ENCODE results near the gene BRD3OS. TPM values are rescaled to one million over a fixed set of nuclear protein-coding genes. Genes with fewer than 3 reads are reported as not detected.
"Not testable (repeated sequence)": the region's sequence is repeated elsewhere in the genome, so short reads cannot be mapped to it uniquely, and the experiment has no call there.

The BRD3OS gene
- total RNA-seq, 2 experiments from 2014 or later, result 13.7 to 21.6 TPM

DNA sequence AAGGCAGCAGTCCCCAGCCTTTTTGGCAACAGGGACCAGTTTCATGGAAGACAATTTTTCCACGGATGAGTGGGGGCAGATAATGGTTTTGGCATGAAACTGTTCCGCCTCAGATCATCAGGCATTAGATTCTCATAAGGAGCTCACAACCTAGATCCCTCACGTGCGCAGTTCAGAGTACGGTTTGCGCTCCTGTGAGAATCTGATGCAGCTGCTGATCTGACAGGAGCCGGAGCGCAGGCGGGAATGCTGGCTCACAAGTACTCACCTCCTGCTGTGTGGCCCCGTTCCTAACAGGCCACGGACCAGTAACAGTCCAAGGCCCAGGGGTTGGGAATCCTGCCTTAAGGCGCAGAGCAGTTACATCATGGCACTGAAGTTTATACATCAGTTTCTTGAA is 45.9 kb downstream of the BRD3OS start:
- TF ChIP-seq, protein P1, sequence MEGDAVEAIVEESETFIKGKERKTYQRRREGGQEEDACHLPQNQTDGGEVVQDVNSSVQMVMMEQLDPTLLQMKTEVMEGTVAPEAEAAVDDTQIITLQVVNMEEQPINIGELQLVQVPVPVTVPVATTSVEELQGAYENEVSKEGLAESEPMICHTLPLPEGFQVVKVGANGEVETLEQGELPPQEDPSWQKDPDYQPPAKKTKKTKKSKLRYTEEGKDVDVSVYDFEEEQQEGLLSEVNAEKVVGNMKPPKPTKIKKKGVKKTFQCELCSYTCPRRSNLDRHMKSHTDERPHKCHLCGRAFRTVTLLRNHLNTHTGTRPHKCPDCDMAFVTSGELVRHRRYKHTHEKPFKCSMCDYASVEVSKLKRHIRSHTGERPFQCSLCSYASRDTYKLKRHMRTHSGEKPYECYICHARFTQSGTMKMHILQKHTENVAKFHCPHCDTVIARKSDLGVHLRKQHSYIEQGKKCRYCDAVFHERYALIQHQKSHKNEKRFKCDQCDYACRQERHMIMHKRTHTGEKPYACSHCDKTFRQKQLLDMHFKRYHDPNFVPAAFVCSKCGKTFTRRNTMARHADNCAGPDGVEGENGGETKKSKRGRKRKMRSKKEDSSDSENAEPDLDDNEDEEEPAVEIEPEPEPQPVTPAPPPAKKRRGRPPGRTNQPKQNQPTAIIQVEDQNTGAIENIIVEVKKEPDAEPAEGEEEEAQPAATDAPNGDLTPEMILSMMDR (conservative IDR thresholded peaks at IDR 0.05; ENCODE audit: low read length), result no peak
- TF ChIP-seq EZH2phosphoT487 (IDR thresholded peaks at IDR 0.05; ENCODE audit: borderline replicate concordance, low read depth, low read length), result no peak
- POLR2A ChIA-PET, result no interaction called here
- H3K27ac ChIP-seq (ENCODE audit: low read depth, low read length, poor library complexity, severe bottlenecking), result no peak overlapping the region

GRCh38 chr9:134072683-134073082 is 47.4 kb downstream of the BRD3OS start:
- H2AFZ ChIP-seq (ENCODE audit: low read length); DNase-seq (ENCODE audit: low spot score); intact Hi-C loops (cut with micrococcal nuclease; ENCODE audit: unreplicated experiment); H4K20me1 ChIP-seq (ENCODE audit: insufficient read depth, low read length); H3K36me3 ChIP-seq (ENCODE audit: insufficient read depth, low read length); H3K4me3 ChIP-seq (ENCODE audit: low read depth, low read length, poor library complexity, severe bottlenecking); BruUV-seq (replicated peaks); CTCF ChIA-PET (ENCODE audit: unreplicated experiment); H3K9me3 ChIP-seq (ENCODE audit: low read length); H3K4me2 ChIP-seq (ENCODE audit: low read length); H3K4me1 ChIP-seq (ENCODE audit: insufficient read depth, low read length, poor library complexity, severe bottlenecking); H3K27ac ChIP-seq (ENCODE audit: low read depth, low read length, poor library complexity, severe bottlenecking); POLR2A ChIA-PET; H3K9me2 ChIP-seq (ENCODE audit: insufficient read depth, low read length); H3K79me2 ChIP-seq (ENCODE audit: insufficient read depth, low read depth, low read length): not testable (repeated sequence)

More for the DNA sequence above, 45.9 kb downstream of the BRD3OS start:
- no TSS peak for BruUV-seq (replicated peaks)
- DNase-seq (ENCODE audit: low spot score), result no peak
- CTCF ChIA-PET (ENCODE audit: unreplicated experiment), result no interaction called here
- Histone ChIP-seq H3K4me2 (ENCODE audit: low read length) (no peak overlapping the region), H3K36me3 (ENCODE audit: insufficient read depth, low read length) (no peaks in the 10 kb centered on the region), H3K9me2 (ENCODE audit: insufficient read depth, low read length) (no peaks in the 10 kb centered on the region), H3K4me3 (ENCODE audit: low read depth, low read length, poor library complexity, severe bottlenecking) (no peak overlapping the region), H2AFZ (ENCODE audit: low read length) (no peak overlapping the region), H3K4me1 (ENCODE audit: insufficient read depth, low read length, poor library complexity, severe bottlenecking) (peaks cover 12% of the 10 kb centered on the region), H4K20me1 (ENCODE audit: insufficient read depth, low read length) (peaks cover 6% of the 10 kb centered on the region; the same call in 1 of the 2 replicates), H3K79me2 (ENCODE audit: insufficient read depth, low read depth, low read length) (no peaks in the 10 kb centered on the region), H3K9me3 (ENCODE audit: low read length) (no peaks in the 10 kb centered on the region)
- intact Hi-C loops (cut with micrococcal nuclease; ENCODE audit: unreplicated experiment), result no loop called here

GRCh38 chr9:134073500-134073899 is 48.2 kb downstream of the BRD3OS start:
- ChIA-PET CTCF (ENCODE audit: unreplicated experiment) (no interaction called here), POLR2A (no interaction called here)
- Histone ChIP-seq H3K4me1 (ENCODE audit: insufficient read depth, low read length, poor library complexity, severe bottlenecking) (peaks cover 3% of the 10 kb centered on the region), H3K4me2 (ENCODE audit: low read length) (no peak overlapping the region), H3K36me3 (ENCODE audit: insufficient read depth, low read length) (no peaks in the 10 kb centered on the region), H3K9me3 (ENCODE audit: low read length) (no peaks in the 10 kb centered on the region), H3K9me2 (ENCODE audit: insufficient read depth, low read length) (no peaks in the 10 kb centered on the region), H3K79me2 (ENCODE audit: insufficient read depth, low read depth, low read length) (no peaks in the 10 kb centered on the region), H3K4me3 (ENCODE audit: low read depth, low read length, poor library complexity, severe bottlenecking) (no peak overlapping the region), H4K20me1 (ENCODE audit: insufficient read depth, low read length) (no peaks in the 10 kb centered on the region), H3K27ac (ENCODE audit: low read depth, low read length, poor library complexity, severe bottlenecking) (no peak overlapping the region), H2AFZ (ENCODE audit: low read length) (no peak overlapping the region)
- TF ChIP-seq EZH2phosphoT487 (IDR thresholded peaks at IDR 0.05; ENCODE audit: borderline replicate concordance, low read depth, low read length), result no peak
- BruUV-seq (replicated peaks), result no TSS peak
- intact Hi-C loops (cut with micrococcal nuclease; ENCODE audit: unreplicated experiment), result no loop called here
- no peak for DNase-seq (ENCODE audit: low spot score)

GRCh38 chr9:134075689-134076088 is 50.4 kb downstream of the BRD3OS start:
- H3K9me2 ChIP-seq (ENCODE audit: insufficient read depth, low read length); H2AFZ ChIP-seq (ENCODE audit: low read length); H3K27ac ChIP-seq (ENCODE audit: low read depth, low read length, poor library complexity, severe bottlenecking); H3K36me3 ChIP-seq (ENCODE audit: insufficient read depth, low read length); POLR2A ChIA-PET; H3K4me1 ChIP-seq (ENCODE audit: insufficient read depth, low read length, poor library complexity, severe bottlenecking); CTCF ChIA-PET (ENCODE audit: unreplicated experiment); H4K20me1 ChIP-seq (ENCODE audit: insufficient read depth, low read length); H3K4me3 ChIP-seq (ENCODE audit: low read depth, low read length, poor library complexity, severe bottlenecking); intact Hi-C loops (cut with micrococcal nuclease; ENCODE audit: unreplicated experiment); DNase-seq (ENCODE audit: low spot score); BruUV-seq (replicated peaks); H3K4me2 ChIP-seq (ENCODE audit: low read length); H3K9me3 ChIP-seq (ENCODE audit: low read length); H3K79me2 ChIP-seq (ENCODE audit: insufficient read depth, low read depth, low read length): not testable (repeated sequence)

Measured in OCI-LY7 (cell line).